Muscle of leg (tissue), 11 donors: ENCODE measurements around the gene PIP4K2A. TPM values are rescaled to one million over a fixed set of nuclear protein-coding genes. Genes with fewer than 3 reads are reported as not detected.
A peak's percentile ranks its signal among the peaks of the same experiment; 100 is the strongest.

ENCODE experiments used
- DNase-seq: peaks from one replicate; pipeline ENCODE4 v3.0.0; 2013
- H3K27ac ChIP-seq: one replicate; pipeline ENCODE4 v1.5.1; 2013; ENCODE audit warnings: mild to moderate bottlenecking, low read length, control low read depth
- H3K27me3 ChIP-seq: one replicate; pipeline ENCODE4 v1.6.1; 2013; ENCODE audit warnings: low read length; ENCODE audit not compliant: control insufficient read depth, insufficient read depth
- H3K36me3 ChIP-seq: one replicate; pipeline ENCODE4 v1.6.1; 2013; ENCODE audit warnings: low read length; ENCODE audit not compliant: control insufficient read depth, insufficient read depth
- H3K4me1 ChIP-seq: one replicate; pipeline ENCODE4 v1.6.1; 2013; ENCODE audit warnings: low read length; ENCODE audit not compliant: control insufficient read depth, insufficient read depth
- H3K4me3 ChIP-seq: one replicate; pipeline ENCODE4 v1.5.1; 2013; ENCODE audit warnings: low read length, control low read depth
- H3K9me3 ChIP-seq: replicated peaks from 2 replicates; pipeline ENCODE4 v1.6.1; 2013; ENCODE audit warnings: low read depth, low read length; ENCODE audit not compliant: control insufficient read depth
- WGBS: methylation state at CpG from one replicate; pipeline ENCODE4 v1.1.5; 2013; ENCODE audit warnings: missing lambda C conversion rate; ENCODE audit not compliant: insufficient coverage; 5-methylcytosine and 5-hydroxymethylcytosine counted together
- polyA plus RNA-seq, 8 donors: library from polyadenylated mRNA; unstranded; fragments of 120-200 nt; gene quantifications; one replicate each; pipeline versions ENCODE4 v1.2.1 to v1.2.3, GENCODE V29; 2013; ENCODE audit warnings: inconsistent platforms in 1 of 8, low replicate concordance in 1 of 8; ENCODE audit not compliant: insufficient read length in 8 of 8, insufficient read depth in 1 of 8
- total RNA-seq: library from RNA; stranded (reverse); fragments of 120-200 nt; gene quantifications from one replicate; pipeline ENCODE4 v1.2.4, GENCODE V29; 2013

PIP4K2A gene
- total and polyA plus RNA-seq, 9 donors: 15.4 to 22.4 (median 18.3) TPM

- no peaks in the 10 kb centered on the region for H3K9me3 ChIP-seq
- WGBS: 81% methylated on average over 3 of the region's 4 CpGs
- H3K4me1 ChIP-seq: peaks cover 4% of the 10 kb centered on the region
- H3K36me3 ChIP-seq: no peaks in the 10 kb centered on the region
- DNase-seq: no peak
- H3K27ac ChIP-seq: no peak overlapping the region
- H3K4me3 ChIP-seq: no peak overlapping the region
- no peaks in the 10 kb centered on the region for H3K27me3 ChIP-seq
Observed at GRCh38 chr10:22634606-22635459, 79.5 kb downstream of the PIP4K2A start.

DNA sequence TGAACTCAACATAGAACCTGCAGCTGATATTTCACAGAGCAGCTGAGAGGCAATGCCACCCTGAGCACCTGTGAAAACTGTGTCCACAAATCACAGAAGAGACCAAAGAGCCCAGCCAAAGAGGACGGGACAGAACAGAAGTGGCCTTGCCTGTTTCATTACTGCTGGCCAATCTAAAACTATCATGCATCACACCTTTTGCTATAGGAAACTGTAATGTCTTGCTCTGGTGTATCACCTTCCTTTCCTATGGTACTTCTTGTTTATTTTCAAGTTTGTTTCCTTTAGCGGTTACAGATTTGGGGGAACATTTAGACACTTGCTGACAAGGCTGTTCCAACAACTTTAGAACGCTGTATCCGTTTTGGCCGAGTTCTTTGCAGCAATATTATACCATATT, 80.3 kb downstream of the PIP4K2A start:
- H3K27ac ChIP-seq: no peak overlapping the region

DNA sequence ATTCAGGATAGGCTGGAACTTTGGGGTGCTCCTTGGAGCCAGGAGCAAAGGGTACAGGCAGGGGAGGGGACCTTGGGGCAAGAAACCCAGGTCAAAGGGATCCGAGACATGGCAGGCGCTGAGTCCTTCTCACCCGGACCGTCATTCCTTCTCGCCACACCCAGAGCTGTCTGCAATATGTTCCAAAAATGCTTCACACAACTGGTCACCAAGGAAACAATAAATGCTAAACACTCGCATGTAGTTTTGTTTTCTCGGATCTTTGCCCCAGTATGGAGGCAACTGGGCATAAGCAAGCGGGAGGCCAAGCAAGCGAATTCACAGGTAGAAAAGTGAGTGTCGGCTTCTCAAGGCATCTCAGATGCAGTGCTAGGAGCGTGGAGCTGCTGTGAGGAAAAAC, 80.8 kb downstream of the PIP4K2A start:
- Histone ChIP-seq H3K4me1 (peaks cover 4% of the 10 kb centered on the region), H3K27me3 (no peaks in the 10 kb centered on the region), H3K27ac (no peak overlapping the region), H3K9me3 (no peaks in the 10 kb centered on the region), H3K4me3 (no peak overlapping the region), H3K36me3 (no peaks in the 10 kb centered on the region)
- no peak for DNase-seq
- 96% methylated on average over 6 of the region's 11 CpGs for WGBS

More for the DNA sequence above, 80.3 kb downstream of the PIP4K2A start:
- no peak for DNase-seq
- no CpG with 5 or more reads among the region's 5 CpGs for WGBS
- Histone ChIP-seq H3K4me3 (no peak overlapping the region), H3K36me3 (no peaks in the 10 kb centered on the region), H3K4me1 (peaks cover 4% of the 10 kb centered on the region), H3K27me3 (no peaks in the 10 kb centered on the region), H3K9me3 (no peaks in the 10 kb centered on the region)

GRCh38 chr10:22633106-22633505, 81.3 kb downstream of the PIP4K2A start:
- no peak overlapping the region for H3K27ac ChIP-seq
- H3K36me3 ChIP-seq: no peaks in the 10 kb centered on the region
- H3K27me3 ChIP-seq: no peaks in the 10 kb centered on the region
- H3K4me3 ChIP-seq: no peak overlapping the region
- H3K4me1 ChIP-seq: peaks cover 4% of the 10 kb centered on the region
- no peak for DNase-seq
- H3K9me3 ChIP-seq: no peaks in the 10 kb centered on the region
- WGBS: no CpG with 5 or more reads among the region's 4 CpGs

GRCh38 chr10:22631646-22632278, 82.6 kb downstream of the PIP4K2A start:
- Histone ChIP-seq H3K36me3 (no peaks in the 10 kb centered on the region), H3K27ac (no peak overlapping the region), H3K9me3 (no peaks in the 10 kb centered on the region), H3K4me3 (no peak overlapping the region), H3K4me1 (peaks cover 1% of the 10 kb centered on the region), H3K27me3 (no peaks in the 10 kb centered on the region)
- whole genome bisulfite sequencing: 96% methylated on average over 4 of the region's 10 CpGs
- DNase-seq: peak; percentile 27

DNA sequence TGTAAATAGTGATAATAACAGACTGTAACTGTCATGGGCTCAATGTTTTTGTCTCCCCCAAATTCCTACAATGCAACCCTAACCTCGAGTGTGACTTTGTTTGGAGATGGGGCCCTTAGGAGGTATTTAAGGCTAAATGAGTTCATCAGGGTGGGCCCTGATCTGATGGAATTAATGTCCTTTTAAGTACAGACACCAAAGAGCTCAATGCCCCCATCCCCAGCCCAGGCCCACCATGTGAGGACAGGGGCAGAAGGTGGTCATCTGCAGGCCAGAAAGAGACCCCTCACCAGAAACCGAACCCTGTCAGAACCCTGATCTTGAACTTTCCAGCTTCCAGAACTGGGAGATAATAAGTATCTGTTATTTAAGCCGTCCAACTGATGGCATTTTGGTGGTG, 83.2 kb downstream of the PIP4K2A start:
- no peaks in the 10 kb centered on the region for H3K27me3 ChIP-seq
- WGBS: no CpG with 5 or more reads among the region's 3 CpGs
- H3K27ac ChIP-seq: no peak overlapping the region
- no peaks in the 10 kb centered on the region for H3K4me1 ChIP-seq
- H3K36me3 ChIP-seq: no peaks in the 10 kb centered on the region
- no peak for DNase-seq
- H3K4me3 ChIP-seq: no peak overlapping the region
- no peaks in the 10 kb centered on the region for H3K9me3 ChIP-seq

- no peak overlapping the region for H3K4me3 ChIP-seq
- peak; percentile 64 for DNase-seq
- H3K27me3 ChIP-seq: no peaks in the 10 kb centered on the region
- peak overlapping the region; percentile 32 for H3K27ac ChIP-seq
- H3K4me1 ChIP-seq: peaks cover 3% of the 10 kb centered on the region
- WGBS: no CpG with 5 or more reads among the region's 7 CpGs
- no peaks in the 10 kb centered on the region for H3K36me3 ChIP-seq
- no peaks in the 10 kb centered on the region for H3K9me3 ChIP-seq
Observed at GRCh38 chr10:22630234-22631174, 83.9 kb downstream of the PIP4K2A start.

- Histone ChIP-seq H3K27me3 (no peaks in the 10 kb centered on the region), H3K9me3 (no peaks in the 10 kb centered on the region), H3K27ac (no peak overlapping the region), H3K4me3 (no peak overlapping the region), H3K4me1 (peaks cover 3% of the 10 kb centered on the region), H3K36me3 (no peaks in the 10 kb centered on the region)
- DNase-seq: no peak
- 83% methylated on average over 2 of the region's 4 CpGs for WGBS
Observed at GRCh38 chr10:22629852-22630233, 84.5 kb downstream of the PIP4K2A start.

DNA sequence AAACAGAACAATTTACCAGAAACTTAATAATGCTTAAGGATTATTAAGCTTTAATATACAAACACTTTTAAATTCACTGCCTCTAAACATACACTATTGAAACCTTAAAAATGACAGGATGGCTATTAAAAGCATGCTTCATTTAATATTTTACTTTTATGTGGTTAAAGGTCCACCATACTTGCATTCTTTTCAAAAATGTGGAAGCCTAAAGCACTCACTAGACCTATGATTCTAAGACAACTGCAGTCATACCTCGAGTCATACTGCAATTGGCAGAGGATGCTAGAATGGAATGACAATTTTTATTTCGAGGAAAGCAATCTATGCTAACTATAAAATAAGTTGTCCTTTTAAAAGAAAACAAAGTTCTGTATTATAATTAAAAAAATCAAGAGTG, 85.3 kb downstream of the PIP4K2A start:
- H3K4me1 ChIP-seq: peaks cover 3% of the 10 kb centered on the region
- H3K9me3 ChIP-seq: no peaks in the 10 kb centered on the region
- no peak overlapping the region for H3K4me3 ChIP-seq
- no peak for DNase-seq
- no peaks in the 10 kb centered on the region for H3K27me3 ChIP-seq
- no peak overlapping the region for H3K27ac ChIP-seq
- H3K36me3 ChIP-seq: no peaks in the 10 kb centered on the region
- no CpG with 5 or more reads among the region's 2 CpGs for WGBS

DNA sequence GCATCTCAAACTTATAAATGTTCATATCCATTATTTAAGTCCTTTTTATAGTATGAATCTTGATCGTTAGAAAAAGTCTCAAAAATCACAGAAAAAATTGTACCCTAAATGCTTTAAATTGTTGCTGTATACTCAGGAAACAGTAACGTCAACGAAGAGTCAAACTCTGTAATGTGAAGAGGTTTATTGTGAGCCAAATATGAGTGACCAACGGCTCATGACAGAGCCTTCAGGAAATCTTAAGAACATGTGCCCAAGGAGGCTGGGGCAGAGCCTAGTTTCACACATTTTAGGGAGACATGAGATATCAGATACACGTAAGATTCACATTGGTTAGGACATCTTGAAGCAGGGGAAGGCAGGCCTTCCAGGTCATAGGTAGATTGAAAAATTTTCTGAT, 86.1 kb downstream of the PIP4K2A start:
- H3K27me3 ChIP-seq: no peaks in the 10 kb centered on the region
- no peak overlapping the region for H3K4me3 ChIP-seq
- peaks cover 3% of the 10 kb centered on the region for H3K4me1 ChIP-seq
- WGBS: 87% methylated on average over 4 of the region's 5 CpGs
- H3K9me3 ChIP-seq: no peaks in the 10 kb centered on the region
- DNase-seq: no peak
- H3K36me3 ChIP-seq: no peaks in the 10 kb centered on the region
- H3K27ac ChIP-seq: no peak overlapping the region
